CD4-positive, CD25-positive, alpha-beta regulatory T cell (primary cell): ENCODE results near the gene SAT1. TPM values are rescaled to one million over a fixed set of nuclear protein-coding genes. Genes with fewer than 3 reads are reported as not detected.

ENCODE experiments used
- ATAC-seq, 2 donors: fragments of 150-1000 bp; cut with Tn5 transposase; one replicate each; pipeline ENCODE4 v1.10.0; 2021; ENCODE audit warnings: low read depth in 2 of 2, moderate number of reproducible peaks in 2 of 2, moderate library complexity in 1 of 2
- DNase-seq, 3 donors: peaks; one replicate each; pipeline versions ENCODE4 v3.0.0 to v3.0.0-alpha.2; 2012 to 2022; ENCODE audit warnings: mixed read lengths in 1 of 3
- H3K27ac ChIP-seq: one replicate; pipeline ENCODE4 v1.7.0; 2013; ENCODE audit warnings: mild to moderate bottlenecking, low read length; ENCODE audit not compliant: insufficient read depth, poor library complexity, severe bottlenecking
- H3K27me3 ChIP-seq: one replicate; pipeline ENCODE4 v1.7.0; 2013; ENCODE audit warnings: low read length; ENCODE audit not compliant: control insufficient read depth, insufficient read depth
- H3K36me3 ChIP-seq: one replicate; pipeline ENCODE4 v1.7.0; 2013; ENCODE audit warnings: mild to moderate bottlenecking, low read length, moderate library complexity; ENCODE audit not compliant: control insufficient read depth, insufficient read depth
- H3K4me1 ChIP-seq: 2 replicates; pipeline ENCODE4 v1.7.0; 2013; ENCODE audit warnings: mild to moderate bottlenecking, low read length; ENCODE audit not compliant: insufficient read depth, control insufficient read depth, poor library complexity, severe bottlenecking
- H3K4me3 ChIP-seq: one replicate; pipeline ENCODE4 v1.7.0; 2013; ENCODE audit warnings: low read depth, mild to moderate bottlenecking, low read length, moderate library complexity
- H3K9me3 ChIP-seq, 2 experiments: 1 replicate in 1 of 2; 2 replicates in 1 of 2; pipeline ENCODE4 v1.7.0; 2013; ENCODE audit warnings: low read length in 2 of 2, mild to moderate bottlenecking in 1 of 2, moderate library complexity in 1 of 2; ENCODE audit not compliant: control insufficient read depth in 2 of 2
- H3K27ac Mint-ChIP-seq, 3 donors: one replicate each; pipeline ENCODE4 v1.8.0; 2020 to 2022; ENCODE audit warnings: mild to moderate bottlenecking in 3 of 3, mixed read lengths in 3 of 3, moderate library complexity in 2 of 3
- H3K27me3 Mint-ChIP-seq: one replicate; pipeline ENCODE4 v1.8.0; 2022; ENCODE audit warnings: mild to moderate bottlenecking, mixed read lengths
- H3K36me3 Mint-ChIP-seq: one replicate; pipeline ENCODE4 v1.8.0; 2020; ENCODE audit warnings: mixed read lengths
- H3K4me1 Mint-ChIP-seq, 4 donors: one replicate each; pipeline ENCODE4 v1.8.0; 2020 to 2022; ENCODE audit warnings: mixed read lengths in 4 of 4, mild to moderate bottlenecking in 1 of 4
- H3K4me3 Mint-ChIP-seq, 4 donors: one replicate each; pipeline ENCODE4 v1.8.0; 2020 to 2022; ENCODE audit warnings: mild to moderate bottlenecking in 4 of 4, mixed read lengths in 4 of 4, moderate library complexity in 3 of 4
- H3K9me3 Mint-ChIP-seq, 7 donors: one replicate each; pipeline ENCODE4 v1.8.0; 2020 to 2022; ENCODE audit warnings: mixed read lengths in 7 of 7, mild to moderate bottlenecking in 3 of 7, moderate library complexity in 2 of 7
- polyA plus RNA-seq, 4 donors: library from polyadenylated mRNA; unstranded; fragments of 300-500 nt; fragmentation: Illumina TruSeq; gene quantifications; one replicate each; pipeline ENCODE4 v1.2.3, GENCODE V29; 2021
- total RNA-seq: library from RNA; stranded (reverse); gene quantifications from one replicate; pipeline ENCODE4 v1.2.3, GENCODE V29; 2022

Gene SAT1
- total and polyA plus RNA-seq, 5 donors from 2014 or later = 186 to 939 (median 282) TPM

GRCh38 chrX:23813808-23814207, 30.8 kb downstream of the SAT1 start:
- H3K27ac Mint-ChIP-seq = no peak overlapping the region
- H3K9me3 Mint-ChIP-seq = peaks cover 0 to 4% (median 0%) of the 10 kb centered on the region in 7 donors
- H3K4me1 Mint-ChIP-seq = no peaks in the 10 kb centered on the region
- no peaks in the 10 kb centered on the region for H3K36me3 Mint-ChIP-seq
- H3K27ac ChIP-seq = no peak overlapping the region
- ATAC-seq (no peak), DNase-seq (no peak)
- peak overlapping the region in 1 of 4 donors; percentile 4 for H3K4me3 Mint-ChIP-seq
- H3K27me3 ChIP-seq = no peaks in the 10 kb centered on the region
- no peaks in the 10 kb centered on the region for H3K36me3 ChIP-seq
- H3K27me3 Mint-ChIP-seq = no peaks in the 10 kb centered on the region
- no peaks in the 10 kb centered on the region for H3K9me3 ChIP-seq
- H3K4me3 ChIP-seq = no peak overlapping the region
- H3K4me1 ChIP-seq = no peaks in the 10 kb centered on the region

GRCh38 chrX:23815376-23815775, 32.4 kb downstream of the SAT1 start:
- H3K4me1 Mint-ChIP-seq = no peaks in the 10 kb centered on the region
- no peaks in the 10 kb centered on the region for H3K27me3 Mint-ChIP-seq
- Histone ChIP-seq H3K9me3 (no peaks in the 10 kb centered on the region), H3K27me3 (no peaks in the 10 kb centered on the region), H3K4me1 (no peaks in the 10 kb centered on the region), H3K4me3 (no peak overlapping the region), H3K27ac (no peak overlapping the region), H3K36me3 (no peaks in the 10 kb centered on the region)
- no peak for DNase-seq
- H3K27ac Mint-ChIP-seq = no peak overlapping the region
- H3K4me3 Mint-ChIP-seq = no peak overlapping the region
- H3K9me3 Mint-ChIP-seq = peaks cover 0 to 4% (median 0%) of the 10 kb centered on the region in 7 donors
- ATAC-seq = no peak
- H3K36me3 Mint-ChIP-seq = no peaks in the 10 kb centered on the region

- ATAC-seq (no peak), DNase-seq (no peak)
- H3K4me3 Mint-ChIP-seq = no peak overlapping the region
- no peaks in the 10 kb centered on the region for H3K9me3 ChIP-seq
- no peak overlapping the region for H3K27ac Mint-ChIP-seq
- H3K4me3 ChIP-seq = no peak overlapping the region
- no peaks in the 10 kb centered on the region for H3K4me1 Mint-ChIP-seq
- H3K27me3 Mint-ChIP-seq = no peaks in the 10 kb centered on the region
- no peak overlapping the region for H3K27ac ChIP-seq
- H3K36me3 ChIP-seq = no peaks in the 10 kb centered on the region
- H3K36me3 Mint-ChIP-seq = no peaks in the 10 kb centered on the region
- H3K27me3 ChIP-seq = no peaks in the 10 kb centered on the region
- no peaks in the 10 kb centered on the region for H3K4me1 ChIP-seq
- H3K9me3 Mint-ChIP-seq = peaks cover 0 to 4% (median 0%) of the 10 kb centered on the region in 7 donors
Observed at GRCh38 chrX:23816179-23816578, 33.2 kb downstream of the SAT1 start.

- Histone ChIP-seq H3K9me3 (no peaks in the 10 kb centered on the region), H3K27ac (no peak overlapping the region), H3K4me3 (no peak overlapping the region), H3K4me1 (no peaks in the 10 kb centered on the region), H3K27me3 (no peaks in the 10 kb centered on the region), H3K36me3 (no peaks in the 10 kb centered on the region)
- no peak overlapping the region for H3K27ac Mint-ChIP-seq
- no peaks in the 10 kb centered on the region for H3K27me3 Mint-ChIP-seq
- no peaks in the 10 kb centered on the region for H3K4me1 Mint-ChIP-seq
- H3K9me3 Mint-ChIP-seq = no peaks in the 10 kb centered on the region
- H3K4me3 Mint-ChIP-seq = no peak overlapping the region
- no peaks in the 10 kb centered on the region for H3K36me3 Mint-ChIP-seq
- ATAC-seq (no peak), DNase-seq (no peak)
Observed at GRCh38 chrX:23817979-23818336, 35.0 kb downstream of the SAT1 start.

- H3K27ac Mint-ChIP-seq = no peak overlapping the region
- no peak for ATAC-seq
Observed at GRCh38 chrX:23819385-23820234, 36.6 kb downstream of the SAT1 start.

GRCh38 chrX:23820235-23820782, 37.3 kb downstream of the SAT1 start:
- H3K36me3 ChIP-seq = no peaks in the 10 kb centered on the region
- Mint-ChIP-seq H3K4me3 (no peak overlapping the region), H3K36me3 (no peaks in the 10 kb centered on the region), H3K27ac (no peak overlapping the region), H3K4me1 (no peaks in the 10 kb centered on the region), H3K27me3 (no peaks in the 10 kb centered on the region), H3K9me3 (no peaks in the 10 kb centered on the region)
- no peak overlapping the region for H3K4me3 ChIP-seq
- ATAC-seq (no peak), DNase-seq (peak in 1 of 3 donors; percentile 22)
- no peaks in the 10 kb centered on the region for H3K27me3 ChIP-seq
- no peaks in the 10 kb centered on the region for H3K9me3 ChIP-seq
- H3K27ac ChIP-seq = no peak overlapping the region
- no peaks in the 10 kb centered on the region for H3K4me1 ChIP-seq

More at GRCh38 chrX:23819385-23820234, 36.6 kb downstream of the SAT1 start:
- no peaks in the 10 kb centered on the region for H3K36me3 Mint-ChIP-seq
- H3K27me3 Mint-ChIP-seq = no peaks in the 10 kb centered on the region
- Histone ChIP-seq H3K36me3 (no peaks in the 10 kb centered on the region), H3K4me1 (no peaks in the 10 kb centered on the region), H3K9me3 (no peaks in the 10 kb centered on the region), H3K4me3 (no peak overlapping the region), H3K27me3 (no peaks in the 10 kb centered on the region), H3K27ac (no peak overlapping the region)
- H3K4me3 Mint-ChIP-seq = no peak overlapping the region
- DNase-seq = no peak
- no peaks in the 10 kb centered on the region for H3K4me1 Mint-ChIP-seq
- no peaks in the 10 kb centered on the region for H3K9me3 Mint-ChIP-seq

GRCh38 chrX:23821847-23822246, 38.9 kb downstream of the SAT1 start:
- Mint-ChIP-seq H3K36me3 (no peaks in the 10 kb centered on the region), H3K4me1 (no peaks in the 10 kb centered on the region), H3K4me3 (no peak overlapping the region), H3K27me3 (no peaks in the 10 kb centered on the region), H3K27ac (no peak overlapping the region), H3K9me3 (no peaks in the 10 kb centered on the region)
- Histone ChIP-seq H3K9me3 (no peaks in the 10 kb centered on the region), H3K27me3 (no peaks in the 10 kb centered on the region), H3K4me1 (no peaks in the 10 kb centered on the region), H3K27ac (no peak overlapping the region), H3K4me3 (no peak overlapping the region), H3K36me3 (no peaks in the 10 kb centered on the region)
- DNase-seq = no peak
- no peak for ATAC-seq

- Histone ChIP-seq H3K4me3 (no peak overlapping the region), H3K4me1 (no peaks in the 10 kb centered on the region), H3K27me3 (no peaks in the 10 kb centered on the region), H3K9me3 (no peaks in the 10 kb centered on the region), H3K27ac (no peak overlapping the region), H3K36me3 (no peaks in the 10 kb centered on the region)
- no peaks in the 10 kb centered on the region for H3K27me3 Mint-ChIP-seq
- ATAC-seq (no peak), DNase-seq (no peak)
- no peaks in the 10 kb centered on the region for H3K4me1 Mint-ChIP-seq
- no peak overlapping the region for H3K27ac Mint-ChIP-seq
- H3K9me3 Mint-ChIP-seq = no peaks in the 10 kb centered on the region
- H3K4me3 Mint-ChIP-seq = no peak overlapping the region
- H3K36me3 Mint-ChIP-seq = no peaks in the 10 kb centered on the region
Observed at GRCh38 chrX:23822397-23822796, 39.4 kb downstream of the SAT1 start.
